Myocyte (in vitro differentiated cells): ENCODE measurements around the gene RPL12. TPM values are rescaled to one million over a fixed set of nuclear protein-coding genes. Genes with fewer than 3 reads are reported as not detected.

Experiments used
- DNase-seq: peaks from one replicate; pipeline ENCODE4 v3.0.0-alpha.2; 2012; ENCODE audit warnings: low read depth
- total RNA-seq: library from RNA; depleted of rRNA; stranded (reverse); fragments of >200 nt; gene quantifications from 2 replicates; pipeline ENCODE4 v1.2.3, GENCODE V29; 2014

Gene RPL12
- total RNA-seq, 1 donor from 2014 or later, result 2,040 TPM

DNA sequence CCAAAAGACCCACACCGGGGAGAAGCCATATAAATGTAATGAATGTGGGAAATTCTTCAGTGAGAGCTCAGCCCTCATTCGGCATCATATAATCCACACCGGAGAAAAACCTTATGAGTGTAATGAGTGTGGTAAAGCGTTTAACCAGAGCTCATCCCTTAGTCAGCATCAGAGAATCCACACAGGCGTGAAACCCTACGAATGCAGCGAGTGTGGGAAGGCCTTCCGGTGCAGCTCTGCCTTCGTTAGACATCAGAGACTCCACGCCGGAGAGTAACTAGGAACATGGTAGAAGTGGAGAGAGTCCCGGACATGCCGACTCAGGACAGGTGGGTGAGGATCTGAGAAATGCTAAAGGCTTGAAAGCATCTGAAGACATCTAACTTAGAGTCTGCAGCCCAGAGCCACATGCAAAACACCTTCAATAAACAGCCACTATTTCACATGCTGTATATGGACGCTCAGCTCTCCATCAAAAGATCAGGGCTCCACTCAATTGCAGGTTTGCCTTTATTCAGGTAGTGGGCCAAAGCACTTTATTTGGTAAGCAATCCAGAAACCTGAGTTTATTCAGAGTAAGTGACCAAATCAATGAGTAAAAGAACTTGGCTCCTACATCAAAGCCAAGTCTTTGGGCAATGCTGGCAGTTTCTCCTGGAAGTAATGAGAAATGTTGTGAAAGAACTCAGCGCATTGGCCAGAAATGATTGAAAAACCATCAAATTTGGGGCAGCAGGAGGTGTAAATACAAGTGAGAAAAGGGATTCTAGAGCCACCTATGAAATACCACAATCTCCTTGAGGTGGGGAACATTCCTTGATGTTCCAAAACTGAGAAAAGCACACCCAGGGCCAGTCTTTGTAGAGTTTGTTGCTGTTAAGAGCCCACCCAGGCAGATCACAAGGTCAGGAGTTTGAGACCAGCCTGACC, 6.0 kb downstream of the RPL12 start:
- DNase-seq, result no peak

DNA sequence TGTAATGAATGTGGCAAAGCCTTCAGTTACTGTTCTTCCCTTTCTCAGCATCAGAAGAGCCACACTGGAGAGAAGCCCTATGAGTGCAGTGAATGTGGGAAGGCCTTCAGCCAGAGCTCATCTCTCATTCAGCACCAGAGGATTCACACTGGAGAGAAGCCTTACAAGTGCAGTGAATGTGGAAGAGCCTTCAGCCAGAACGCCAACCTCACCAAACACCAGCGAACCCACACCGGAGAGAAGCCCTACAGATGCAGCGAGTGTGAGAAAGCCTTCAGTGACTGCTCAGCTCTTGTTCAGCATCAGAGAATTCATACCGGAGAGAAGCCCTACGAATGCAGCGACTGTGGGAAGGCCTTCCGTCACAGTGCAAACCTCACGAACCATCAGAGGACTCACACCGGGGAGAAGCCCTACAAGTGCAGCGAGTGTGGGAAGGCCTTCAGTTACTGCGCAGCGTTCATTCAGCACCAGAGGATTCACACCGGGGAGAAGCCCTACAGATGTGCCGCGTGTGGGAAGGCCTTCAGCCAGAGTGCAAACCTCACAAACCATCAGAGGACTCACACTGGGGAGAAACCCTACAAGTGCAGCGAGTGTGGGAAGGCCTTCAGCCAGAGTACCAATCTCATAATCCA, 6.8 kb downstream of the RPL12 start:
- no peak for DNase-seq

DNA sequence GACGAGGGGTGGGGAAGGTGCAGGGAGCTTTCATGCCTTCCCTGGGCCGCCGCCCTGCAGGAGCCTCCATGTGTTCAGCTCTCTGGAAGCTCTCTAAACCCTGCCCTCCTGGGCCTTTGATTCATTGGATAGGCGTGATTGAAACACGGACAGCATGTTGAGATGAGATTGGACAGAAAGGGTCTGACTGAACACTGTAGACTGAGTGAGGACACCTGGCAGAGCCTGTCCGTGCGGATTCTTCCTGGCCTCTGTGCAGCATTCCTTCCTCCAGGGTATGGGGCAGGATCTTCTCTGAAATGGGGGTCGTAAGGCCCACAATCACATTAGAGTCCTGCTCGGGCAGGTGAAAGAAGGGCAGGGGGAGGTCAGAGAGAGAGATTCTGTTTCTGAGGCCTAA, 12.8 kb downstream of the RPL12 start:
- no peak for DNase-seq

DNA sequence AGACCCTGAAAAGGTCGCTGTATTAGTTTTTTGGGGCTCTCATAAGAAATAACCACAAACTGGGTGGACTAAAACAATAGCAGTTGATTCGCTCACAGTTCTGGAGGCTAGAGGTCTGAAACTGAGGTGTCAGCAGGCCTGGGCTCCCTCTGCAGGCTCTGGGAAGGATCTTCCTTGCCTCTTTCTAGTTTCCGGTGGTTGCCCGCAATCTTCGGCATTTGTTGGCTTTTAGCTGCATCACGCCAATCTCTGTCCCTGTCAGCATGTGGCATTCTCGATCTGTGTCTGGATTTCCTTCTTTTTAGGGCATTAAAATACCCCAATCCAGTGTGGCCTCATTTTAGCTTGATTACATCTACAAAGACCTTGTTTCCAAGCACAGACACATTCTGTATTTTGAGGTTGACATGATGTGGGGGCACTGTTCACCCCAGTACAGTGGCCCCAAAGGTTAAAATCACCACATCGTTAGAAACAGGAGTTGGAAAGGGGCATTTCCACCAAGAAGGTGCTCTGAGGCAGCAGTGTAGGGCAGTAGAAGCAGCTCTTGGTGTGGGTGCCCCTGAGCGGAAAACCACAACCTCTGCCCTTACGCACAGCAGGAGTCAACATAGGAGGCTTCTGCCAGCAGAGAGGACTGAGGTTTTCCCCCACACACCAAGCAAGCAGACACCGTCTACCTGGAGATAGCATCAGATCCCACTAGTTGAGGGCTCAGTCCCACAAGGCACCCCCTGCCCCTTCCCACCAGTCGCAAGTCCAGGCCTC, 13.5 kb downstream of the RPL12 start:
- DNase-seq, result no peak

DNA sequence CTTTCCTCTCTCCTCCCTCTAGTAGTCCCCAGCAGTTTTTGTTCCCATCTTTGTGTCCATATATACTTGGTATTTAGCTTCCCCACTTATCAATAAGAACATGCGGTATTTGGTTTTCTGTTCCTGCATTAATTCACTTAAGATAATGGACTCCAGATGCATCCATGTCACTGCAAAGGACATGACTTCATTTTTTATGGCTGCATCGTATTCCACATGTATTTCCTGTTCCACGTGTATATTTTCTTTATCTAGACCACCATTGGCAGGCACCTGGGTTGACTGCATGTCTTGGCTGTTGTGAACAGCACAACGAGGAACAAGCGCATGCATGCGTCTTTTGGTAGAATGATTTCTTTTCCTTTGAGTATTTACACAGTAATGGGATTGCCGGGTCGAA, 20.8 kb downstream of the RPL12 start:
- DNase-seq, result no peak

DNA sequence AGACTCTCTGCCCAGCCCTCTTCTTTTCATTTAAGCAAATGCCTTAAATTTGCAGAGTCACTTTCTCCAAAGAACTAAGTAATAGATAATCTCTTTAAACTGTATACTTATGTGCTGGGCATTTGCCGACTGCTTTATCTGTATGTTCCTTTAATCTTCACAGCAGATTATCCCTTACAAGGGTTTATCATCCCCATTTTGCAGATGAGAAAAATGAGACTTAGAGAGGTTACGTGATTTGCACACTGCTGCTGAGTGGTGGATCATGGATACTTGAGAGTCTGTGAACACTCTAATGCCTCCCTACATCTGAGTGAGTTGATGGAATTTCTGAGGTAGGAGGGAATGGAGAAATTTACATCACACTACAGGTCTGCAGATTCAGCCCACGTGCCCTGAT, 22.9 kb downstream of the RPL12 start:
- DNase-seq, result no peak

DNA sequence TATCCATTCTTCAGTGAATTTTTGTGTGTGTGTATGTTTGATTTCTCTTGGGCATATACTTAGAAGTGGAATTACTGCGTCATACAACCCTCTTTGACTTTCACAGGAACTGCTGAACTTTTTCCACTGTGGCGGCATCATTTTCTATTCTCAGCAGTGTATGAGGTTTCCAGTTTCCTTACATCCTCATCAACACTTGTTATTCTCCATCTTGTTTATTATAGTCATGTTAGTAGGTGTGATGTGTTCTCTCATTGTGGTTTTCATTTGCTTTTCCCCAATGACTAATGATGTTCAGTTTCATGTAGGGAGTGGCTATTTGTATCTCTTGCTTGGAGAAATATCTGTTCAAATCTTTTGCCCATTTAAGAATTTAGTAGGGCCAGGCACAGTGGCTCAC, 24.4 kb downstream of the RPL12 start:
- DNase-seq, result peak; percentile 44

DNA sequence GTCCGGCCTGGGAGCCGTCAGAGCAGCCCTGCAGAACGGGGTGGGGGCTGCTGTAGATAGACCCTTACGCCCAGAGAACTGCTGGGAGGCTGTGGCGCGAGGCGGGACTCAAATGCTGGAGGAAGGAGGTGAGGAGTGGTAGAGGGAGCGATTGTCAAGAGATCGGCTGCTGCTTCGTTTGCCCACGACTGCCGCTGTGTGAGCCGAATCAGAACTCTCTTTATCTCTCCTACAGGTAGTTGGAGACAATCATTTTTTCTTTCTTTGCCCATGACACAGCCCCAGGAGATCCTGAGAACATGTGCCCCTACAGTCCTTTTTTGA, 26.6 kb downstream of the RPL12 start:
- no peak for DNase-seq

DNA sequence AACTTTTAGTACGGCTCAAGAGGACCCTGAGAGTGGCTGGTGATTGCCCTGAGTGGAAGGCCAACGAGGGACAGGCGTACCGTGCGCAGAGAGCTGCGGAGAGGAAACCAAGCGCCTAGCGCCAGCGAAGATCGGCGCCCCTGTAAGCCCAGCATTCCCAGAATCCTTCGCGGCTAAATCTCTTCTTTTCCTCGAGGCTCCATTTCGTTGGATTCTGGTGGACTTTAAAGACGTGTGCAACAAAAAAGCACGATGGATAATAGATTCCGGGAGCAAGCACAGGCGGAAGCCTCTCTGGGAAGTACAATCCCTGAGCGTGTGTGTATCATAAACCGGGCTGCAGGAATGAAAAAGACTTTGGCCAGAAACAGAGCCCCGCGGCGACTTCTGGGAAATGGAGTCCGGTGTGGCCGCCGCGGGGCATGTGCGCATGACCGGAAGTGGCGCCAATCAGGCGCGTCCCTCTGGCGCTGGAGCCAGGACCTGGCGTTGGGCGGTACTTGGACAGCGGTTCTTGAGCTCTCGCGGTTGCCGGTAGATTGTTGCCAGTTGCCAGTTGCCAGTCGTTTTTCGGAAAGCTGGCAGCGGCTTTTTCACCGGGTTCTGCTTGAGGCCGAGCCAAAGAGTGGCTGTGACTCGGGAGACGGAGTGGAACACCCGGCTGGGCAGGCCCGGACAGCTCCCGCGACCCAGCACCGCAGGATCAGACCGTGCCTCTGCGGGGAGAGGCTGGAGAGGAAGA, 27.1 kb downstream of the RPL12 start, which contains the start of gene ZNF79:
Gene ZNF79 (plus strand): TSS at position 449 of the 742 bp plus-strand sequence. CDS start 406 bp downstream, outside the sequence.
- peak; percentile 95 for DNase-seq

DNA sequence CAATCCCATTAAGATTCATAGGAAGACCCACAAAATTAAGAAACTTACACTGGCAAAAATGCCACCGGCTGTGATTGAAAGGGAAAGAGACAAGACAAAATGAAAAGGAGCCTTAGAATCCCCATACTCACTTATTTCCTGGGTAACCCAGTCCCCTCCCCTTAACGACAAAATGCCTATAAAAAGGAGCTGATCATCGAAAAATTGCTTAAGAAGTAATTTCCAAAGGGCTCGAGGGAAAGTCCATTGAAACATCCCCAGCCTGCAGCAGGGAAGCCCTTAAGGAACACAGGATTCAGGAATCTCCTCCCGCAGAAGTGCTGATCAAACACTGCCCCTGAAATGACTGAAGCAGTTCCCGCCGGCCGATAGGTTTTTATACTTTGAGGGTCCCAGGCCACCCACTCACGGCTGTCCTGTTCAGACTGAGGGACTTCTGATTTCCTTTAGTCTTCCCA, 27.7 kb downstream of the RPL12 start:
- no peak for DNase-seq

DNA sequence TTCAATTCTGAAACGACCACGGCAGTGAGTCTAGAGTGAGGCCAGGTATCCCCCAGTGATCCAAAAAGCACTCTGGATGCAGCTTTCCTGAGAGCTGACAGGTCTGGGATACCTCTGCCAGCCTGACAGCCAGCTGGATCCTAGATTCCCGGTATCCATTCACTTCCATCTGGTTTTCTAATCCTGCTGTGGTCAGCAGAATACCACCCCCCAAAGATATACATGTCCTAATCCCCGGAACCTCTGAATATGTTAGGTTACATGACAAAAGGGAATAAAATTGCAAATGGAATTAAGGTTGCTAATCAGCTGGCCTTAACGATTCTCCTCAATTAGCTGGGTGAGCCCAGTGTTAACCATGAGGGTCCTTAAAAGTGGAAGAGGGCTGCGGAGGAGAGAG, 28.4 kb downstream of the RPL12 start:
- DNase-seq, result no peak

DNA sequence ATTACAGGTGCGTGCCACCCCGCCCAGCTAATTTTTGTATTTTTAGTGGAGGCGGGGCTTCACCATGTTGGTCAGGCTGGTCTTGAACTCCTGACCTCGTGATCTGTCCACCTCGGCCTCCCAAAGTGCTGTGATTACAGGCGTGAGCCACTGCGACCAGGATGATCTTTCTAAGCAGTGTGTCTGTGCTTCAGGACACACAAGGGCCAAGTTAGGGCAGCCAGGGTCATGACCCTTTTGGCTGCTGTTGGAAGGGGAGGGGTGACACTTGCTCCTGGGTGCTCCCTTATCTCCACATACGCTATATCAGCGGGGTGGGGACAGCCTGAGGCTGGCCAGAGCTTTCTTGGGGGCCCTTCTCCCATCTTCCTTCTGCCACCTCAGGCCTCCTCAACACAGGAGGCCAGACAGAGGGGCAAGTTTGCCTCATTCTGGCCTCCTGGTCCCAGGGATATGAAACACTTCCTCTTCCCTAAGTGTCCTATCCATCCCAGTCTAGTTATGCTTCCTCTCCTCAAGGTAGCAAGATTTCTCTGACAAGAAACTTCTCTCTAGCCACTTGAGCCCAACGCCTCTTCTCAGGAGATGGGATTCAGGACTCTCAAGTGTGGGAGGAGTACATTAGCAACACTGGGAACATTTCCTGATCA, 28.9 kb downstream of the RPL12 start:
- DNase-seq, result no peak

DNA sequence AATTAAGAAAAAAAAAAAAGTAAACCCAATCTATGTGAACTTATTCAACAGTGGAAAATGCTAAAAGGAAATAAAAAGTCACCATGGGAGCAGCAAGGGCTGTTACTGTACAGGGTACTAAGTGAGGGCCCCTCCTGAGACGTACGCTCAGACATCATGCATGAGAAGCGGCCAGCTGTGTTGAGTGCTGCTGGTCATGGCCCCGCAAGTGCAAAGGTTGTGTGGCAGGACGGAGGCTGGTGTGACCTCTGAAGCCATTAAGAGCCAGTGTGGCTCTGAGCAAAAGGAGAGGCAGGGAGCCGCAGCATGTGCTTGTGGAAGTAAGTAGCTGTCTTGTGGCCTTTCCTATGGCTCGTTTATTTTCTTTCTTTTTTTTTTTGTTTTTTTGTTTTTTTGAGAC, 30.1 kb downstream of the RPL12 start:
- no peak for DNase-seq

DNA sequence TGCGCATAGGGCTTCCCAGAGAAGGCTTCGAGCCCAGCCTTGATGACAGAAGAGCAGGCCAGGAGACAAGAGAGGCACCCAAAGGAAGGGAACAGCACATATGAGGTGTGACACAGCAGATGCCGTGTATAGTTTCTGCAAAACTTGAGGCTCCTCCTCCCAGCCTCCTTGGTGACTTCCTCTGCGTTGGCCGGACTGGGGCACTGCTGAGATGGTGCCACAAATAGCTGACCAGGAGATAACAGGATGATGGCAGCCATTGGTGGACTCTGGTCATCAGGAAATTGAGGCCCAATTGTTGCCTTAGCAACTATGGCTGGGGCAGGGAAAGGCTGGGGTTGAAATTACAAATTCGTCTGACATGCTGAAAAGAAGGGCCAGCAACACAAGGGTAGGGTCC, 31.9 kb downstream of the RPL12 start:
- no peak for DNase-seq

DNA sequence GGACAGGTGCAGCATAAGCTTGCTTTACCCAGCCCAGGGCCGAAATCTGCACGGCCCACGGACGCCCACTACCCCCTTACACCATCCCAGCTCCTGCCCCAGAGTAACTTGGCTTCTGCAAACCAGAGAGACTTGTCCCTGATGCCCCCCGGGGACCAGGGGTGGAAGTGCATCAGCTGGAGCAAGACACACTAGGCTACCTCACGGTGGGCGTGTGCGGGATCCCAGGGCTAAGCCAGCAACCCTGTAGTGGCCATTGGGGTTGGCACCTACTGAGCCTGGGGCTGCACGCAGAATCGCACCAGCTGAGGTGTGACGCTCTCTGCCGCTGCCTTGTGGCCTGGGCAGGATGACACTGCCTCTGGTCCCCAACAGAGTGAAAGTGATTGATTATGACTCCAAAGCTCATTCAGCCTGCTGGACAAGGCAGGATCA, 33.2 kb downstream of the RPL12 start:
- no peak for DNase-seq

DNA sequence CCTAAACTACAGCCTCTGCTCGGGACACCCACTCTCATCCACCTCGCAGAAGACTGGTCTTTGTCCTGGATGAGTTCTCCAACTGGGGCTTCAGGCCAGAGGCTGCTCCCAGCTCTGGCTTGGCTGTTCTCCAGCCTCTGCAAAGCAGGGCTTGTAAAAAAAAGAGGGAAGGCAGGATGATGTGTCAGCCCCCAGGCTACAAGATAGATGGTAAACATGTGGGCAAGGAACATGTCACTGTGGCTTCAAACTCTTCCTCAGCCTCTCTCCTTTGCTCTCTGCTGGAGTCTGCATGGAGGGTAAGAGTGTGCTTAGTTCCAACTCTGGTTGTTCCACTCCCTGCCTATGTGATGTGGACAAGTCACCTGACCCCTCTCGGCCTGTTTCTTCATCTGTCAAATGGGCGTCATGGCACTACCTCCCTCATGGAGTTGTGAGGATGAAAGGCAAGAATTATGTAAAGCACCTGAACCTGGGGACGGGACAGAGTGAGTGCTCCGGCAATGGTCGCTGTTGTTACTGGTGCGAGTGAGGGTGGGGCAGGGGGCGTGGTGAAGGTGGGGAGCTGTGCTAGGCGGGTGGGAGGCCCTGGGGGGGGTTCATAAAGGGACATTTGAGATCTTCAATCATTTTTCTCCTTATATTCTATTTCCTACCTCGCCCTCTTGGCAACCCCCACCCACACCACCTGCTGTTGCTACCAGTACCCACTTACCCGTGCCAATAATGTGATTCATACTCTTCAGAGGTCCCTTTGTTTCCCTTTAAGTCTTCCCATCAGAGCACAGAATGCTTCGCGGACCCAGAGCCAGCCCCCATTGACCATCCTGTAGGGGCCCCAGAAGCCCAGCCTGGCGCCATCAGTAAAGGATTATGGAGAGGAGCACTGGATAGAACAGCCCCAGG, 33.8 kb downstream of the RPL12 start:
- DNase-seq, result peak; percentile 73

DNA sequence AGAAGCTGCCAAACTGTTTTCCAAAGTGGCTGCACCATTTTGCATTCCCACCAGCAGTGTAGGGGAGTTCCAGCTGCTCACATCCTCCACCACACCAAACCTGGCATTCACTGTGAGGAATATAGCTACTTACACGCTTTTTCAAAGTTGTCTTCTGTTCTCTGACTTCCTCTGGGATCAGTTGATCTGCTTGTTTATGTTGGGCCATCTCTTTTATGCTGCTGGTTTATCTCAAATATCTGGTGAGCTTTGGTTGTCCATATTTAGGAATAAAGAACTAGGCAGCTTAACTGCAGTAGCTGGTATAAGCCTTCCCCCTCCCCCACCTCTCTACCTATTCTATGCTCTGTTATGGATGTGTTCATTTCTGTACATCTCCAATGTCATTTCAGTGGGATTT, 35.5 kb downstream of the RPL12 start:
- DNase-seq, result no peak

DNA sequence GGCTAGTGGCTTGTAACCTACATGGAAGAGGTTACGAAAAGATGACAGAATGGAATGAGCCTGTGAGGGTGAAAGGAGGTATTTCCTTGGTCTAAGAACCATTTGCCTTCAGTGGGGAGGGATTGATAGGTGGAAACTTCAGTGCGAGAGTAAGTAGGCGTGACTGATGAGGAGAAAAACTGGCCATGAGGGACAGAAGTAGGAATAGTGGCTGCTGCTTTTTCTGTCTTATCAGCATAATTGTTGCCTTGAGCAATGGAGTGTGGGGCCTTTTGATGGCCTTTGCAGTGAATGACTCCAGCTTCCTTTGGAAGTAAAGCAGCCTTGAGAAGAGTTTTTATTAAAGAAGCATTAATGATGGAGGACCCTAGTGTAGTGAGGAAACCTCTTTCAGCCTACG, 36.1 kb downstream of the RPL12 start:
- DNase-seq, result no peak

DNA sequence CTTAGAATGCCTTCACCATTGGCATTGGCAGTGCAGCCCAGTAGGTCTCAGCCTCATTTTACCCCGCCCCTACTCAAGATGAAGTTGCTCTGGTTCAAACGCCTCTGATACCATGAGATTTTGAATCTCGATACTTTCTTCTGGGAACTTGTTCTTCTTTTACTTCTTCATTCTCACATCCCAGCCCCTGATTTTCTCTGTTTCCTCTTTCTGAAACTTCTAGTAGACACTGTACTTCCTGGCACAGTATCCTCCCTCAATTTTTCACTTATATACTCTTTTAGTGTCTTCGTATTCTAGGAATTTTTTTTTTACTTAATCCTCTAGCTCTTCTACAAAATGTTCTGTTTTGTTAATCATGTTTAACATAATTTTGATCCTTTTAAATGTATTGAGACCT, 40.1 kb downstream of the RPL12 start:
- no peak for DNase-seq

DNA sequence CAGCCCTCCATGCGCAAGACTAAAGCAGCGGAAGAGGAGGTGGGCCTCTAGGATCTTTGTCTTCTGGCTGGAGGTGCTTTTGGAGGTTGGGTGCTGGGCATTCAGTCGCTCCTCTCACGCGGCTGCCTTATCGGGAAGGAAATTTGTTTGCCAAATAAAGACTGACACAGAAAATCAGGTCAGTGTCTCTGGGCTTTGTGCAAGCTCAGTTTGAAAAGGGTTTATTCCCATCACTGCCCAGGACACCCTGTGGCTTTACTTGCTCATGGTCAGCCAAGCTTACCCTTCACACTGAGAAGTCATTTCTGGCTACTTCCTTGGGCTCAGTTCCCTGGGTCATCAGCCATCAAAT, 43.7 kb downstream of the RPL12 start:
- DNase-seq, result no peak
